Parathyroid adenoma (tissue), 2 donors: ENCODE results near the gene CLRN3.

Experiments used
- H2AFZ ChIP-seq: fragments of 300-600 bp; sonication (generic); one replicate; pipeline ENCODE4 v1.7.0; 2017; ENCODE audit warnings: antibody characterized with exemption, mild to moderate bottlenecking
- H3K27ac ChIP-seq: fragments of 300-600 bp; sonication (generic); one replicate; pipeline ENCODE4 v1.7.0; 2017
- H3K27me3 ChIP-seq: fragments of 300-600 bp; sonication (generic); one replicate; pipeline ENCODE4 v1.7.0; 2017; ENCODE audit warnings: low read length; ENCODE audit not compliant: control insufficient read depth, insufficient read depth
- H3K36me3 ChIP-seq: fragments of 300-600 bp; sonication (generic); one replicate; pipeline ENCODE4 v1.7.0; 2017; ENCODE audit warnings: low read length; ENCODE audit not compliant: control insufficient read depth, insufficient read depth
- H3K4me1 ChIP-seq: fragments of 300-600 bp; sonication (generic); one replicate; pipeline ENCODE4 v1.7.0; 2017; ENCODE audit warnings: control low read depth
- H3K4me2 ChIP-seq: fragments of 300-600 bp; sonication (generic); one replicate; pipeline ENCODE4 v1.7.0; 2017; ENCODE audit warnings: low read length
- H3K4me3 ChIP-seq: fragments of 300-600 bp; sonication (generic); one replicate; pipeline ENCODE4 v1.7.0; 2017; ENCODE audit warnings: low read depth, low read length
- H3K79me2 ChIP-seq: fragments of 300-600 bp; sonication (generic); one replicate; pipeline ENCODE4 v1.7.0; 2017; ENCODE audit warnings: control low read depth
- H3K9ac ChIP-seq: fragments of 300-600 bp; sonication (generic); one replicate; pipeline ENCODE4 v1.7.0; 2017; ENCODE audit warnings: mild to moderate bottlenecking
- H3K9me3 ChIP-seq: fragments of 300-600 bp; sonication (generic); one replicate; pipeline ENCODE4 v1.7.0; 2017; ENCODE audit warnings: low read length; ENCODE audit not compliant: control insufficient read depth
- TF ChIP-seq, protein P1 (sequence below): fragments of 300-600 bp; sonication (generic); IDR thresholded peaks from one replicate; pipeline ENCODE4 v1.7.0; 2017; ENCODE audit warnings: antibody characterized with exemption, mild to moderate bottlenecking
- donor health status: primary hyperparathyroidism.

CLRN3 gene

GRCh38 chr10:127853868-127854768 lies 38.6 kb downstream of the CLRN3 start:
- no peaks in the 10 kb centered on the region for H3K36me3 ChIP-seq
- no peaks in the 10 kb centered on the region for H3K9me3 ChIP-seq
- H3K79me2 ChIP-seq: no peaks in the 10 kb centered on the region
- no peak overlapping the region for H3K4me2 ChIP-seq
- no peak overlapping the region for H3K27ac ChIP-seq
- no peak overlapping the region for H3K4me3 ChIP-seq
- no peak overlapping the region for H2AFZ ChIP-seq
- H3K27me3 ChIP-seq: no peaks in the 10 kb centered on the region
- no peak overlapping the region for H3K9ac ChIP-seq
- H3K4me1 ChIP-seq: no peaks in the 10 kb centered on the region
- TF ChIP-seq, protein P1, sequence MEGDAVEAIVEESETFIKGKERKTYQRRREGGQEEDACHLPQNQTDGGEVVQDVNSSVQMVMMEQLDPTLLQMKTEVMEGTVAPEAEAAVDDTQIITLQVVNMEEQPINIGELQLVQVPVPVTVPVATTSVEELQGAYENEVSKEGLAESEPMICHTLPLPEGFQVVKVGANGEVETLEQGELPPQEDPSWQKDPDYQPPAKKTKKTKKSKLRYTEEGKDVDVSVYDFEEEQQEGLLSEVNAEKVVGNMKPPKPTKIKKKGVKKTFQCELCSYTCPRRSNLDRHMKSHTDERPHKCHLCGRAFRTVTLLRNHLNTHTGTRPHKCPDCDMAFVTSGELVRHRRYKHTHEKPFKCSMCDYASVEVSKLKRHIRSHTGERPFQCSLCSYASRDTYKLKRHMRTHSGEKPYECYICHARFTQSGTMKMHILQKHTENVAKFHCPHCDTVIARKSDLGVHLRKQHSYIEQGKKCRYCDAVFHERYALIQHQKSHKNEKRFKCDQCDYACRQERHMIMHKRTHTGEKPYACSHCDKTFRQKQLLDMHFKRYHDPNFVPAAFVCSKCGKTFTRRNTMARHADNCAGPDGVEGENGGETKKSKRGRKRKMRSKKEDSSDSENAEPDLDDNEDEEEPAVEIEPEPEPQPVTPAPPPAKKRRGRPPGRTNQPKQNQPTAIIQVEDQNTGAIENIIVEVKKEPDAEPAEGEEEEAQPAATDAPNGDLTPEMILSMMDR: peak; percentile 68

- Histone ChIP-seq H3K4me3 (no peak overlapping the region), H3K27ac (no peak overlapping the region), H2AFZ (no peak overlapping the region), H3K79me2 (no peaks in the 10 kb centered on the region), H3K4me2 (no peak overlapping the region), H3K9me3 (no peaks in the 10 kb centered on the region), H3K4me1 (no peaks in the 10 kb centered on the region), H3K27me3 (no peaks in the 10 kb centered on the region), H3K9ac (no peak overlapping the region), H3K36me3 (no peaks in the 10 kb centered on the region)
- TF ChIP-seq, protein P1: no peak
These were observed 40.3 kb downstream of the CLRN3 start for GRCh38 chr10:127852456-127852855.

DNA sequence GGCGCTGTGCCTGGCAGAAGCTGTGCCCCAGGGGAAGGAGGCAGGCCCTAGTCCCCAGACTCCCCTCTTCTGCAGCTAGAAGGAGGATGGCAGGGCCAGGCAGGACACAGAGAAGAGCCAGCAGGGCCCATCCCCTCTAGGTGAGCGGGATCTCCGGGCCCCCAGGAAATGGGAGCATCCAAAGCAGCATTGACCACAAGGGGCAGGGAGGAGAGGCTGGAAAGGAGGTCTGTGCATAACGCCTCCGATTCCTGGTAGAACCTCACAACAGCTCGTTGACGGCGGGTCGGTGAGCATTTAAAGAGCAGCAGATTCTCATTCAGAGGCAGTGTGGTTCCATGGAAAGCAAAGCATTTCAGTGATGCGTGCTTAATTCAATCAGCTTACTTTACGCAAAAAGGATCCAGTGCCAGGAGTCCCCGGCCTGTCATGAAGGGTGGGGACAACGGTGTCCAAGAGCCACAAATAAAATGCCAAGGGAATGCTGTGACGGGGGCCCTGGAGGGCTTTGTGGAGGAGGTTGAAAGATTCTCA lies 41.0 kb downstream of the CLRN3 start:
- no peaks in the 10 kb centered on the region for H3K27me3 ChIP-seq
- no peaks in the 10 kb centered on the region for H3K9me3 ChIP-seq
- no peak overlapping the region for H3K9ac ChIP-seq
- H3K4me3 ChIP-seq: no peak overlapping the region
- H3K36me3 ChIP-seq: no peaks in the 10 kb centered on the region
- no peaks in the 10 kb centered on the region for H3K79me2 ChIP-seq
- H3K4me2 ChIP-seq: no peak overlapping the region
- H3K27ac ChIP-seq: no peak overlapping the region
- H2AFZ ChIP-seq: no peak overlapping the region
- H3K4me1 ChIP-seq: no peaks in the 10 kb centered on the region
- TF ChIP-seq, protein P1: no peak

GRCh38 chr10:127850944-127851343 lies 41.8 kb downstream of the CLRN3 start:
- TF ChIP-seq, protein P1: no peak
- Histone ChIP-seq H3K9me3 (no peaks in the 10 kb centered on the region), H3K4me2 (no peak overlapping the region), H3K27me3 (no peaks in the 10 kb centered on the region), H2AFZ (no peak overlapping the region), H3K9ac (no peak overlapping the region), H3K4me1 (no peaks in the 10 kb centered on the region), H3K27ac (no peak overlapping the region), H3K36me3 (no peaks in the 10 kb centered on the region), H3K79me2 (no peaks in the 10 kb centered on the region), H3K4me3 (no peak overlapping the region)
